Activated CD4-positive, alpha-beta T cell treated with anti-CD3 and anti-CD28 coated beads for 36 hours (primary cell): ENCODE measurements around the gene ZNF300. TPM values are rescaled to one million over a fixed set of nuclear protein-coding genes. Genes with fewer than 3 reads are reported as not detected.
"Not testable (repeated sequence)": the region's sequence is repeated elsewhere in the genome, so short reads cannot be mapped to it uniquely, and the experiment has no call there.

ENCODE experiments used
- ATAC-seq: fragments of 200-7000 bp; cut with Tn5 transposase; one replicate; pipeline ENCODE4 v1.10.0; 2021; ENCODE audit warnings: mild to moderate bottlenecking, moderate library complexity
- CTCF ChIA-PET: fragments of 350-600 bp; sonication (Branson Sonifier 250); formaldehyde crosslinking; loops from one replicate; lab custom pipeline; 2021; ENCODE audit warnings: antibody characterized with exemption; lab: Charles Lee
- POLR2A ChIA-PET: fragments of 350-600 bp; sonication (Branson Sonifier 250); formaldehyde crosslinking; loops from one replicate; lab custom pipeline; 2021; ENCODE audit warnings: antibody characterized with exemption, inconsistent platforms; lab: Charles Lee
- DNase-seq: peaks from one replicate; pipeline ENCODE4 v3.0.0-alpha.2; 2020
- H3K27ac Mint-ChIP-seq: one replicate; pipeline ENCODE4 v1.8.0; 2021; ENCODE audit warnings: mixed read lengths
- H3K27me3 Mint-ChIP-seq: one replicate; pipeline ENCODE4 v1.8.0; 2021; ENCODE audit warnings: mixed read lengths
- H3K36me3 Mint-ChIP-seq: one replicate; pipeline ENCODE4 v1.8.0; 2021; ENCODE audit warnings: low read depth, mixed read lengths
- H3K4me1 Mint-ChIP-seq: one replicate; pipeline ENCODE4 v1.8.0; 2021; ENCODE audit warnings: mixed read lengths
- H3K4me3 Mint-ChIP-seq: one replicate; pipeline ENCODE4 v1.8.0; 2021; ENCODE audit warnings: mild to moderate bottlenecking, moderate library complexity, mixed read lengths
- H3K9me3 Mint-ChIP-seq: one replicate; pipeline ENCODE4 v1.8.0; 2021; ENCODE audit warnings: low read depth, mixed read lengths
- intact Hi-C, 2 experiments: fragments of 100-400 bp; cut with DNase I in 1 of 2; cut with micrococcal nuclease in 1 of 2; formaldehyde crosslinking; loops; one replicate each; pipeline versions ENCODE4 v1.14.2 to v1.15.1; 2022 to 2024; cut with DNase I, micrococcal nuclease
- total RNA-seq, 2 experiments: library from RNA; stranded (reverse); gene quantifications; one replicate each; pipeline ENCODE4 v1.2.3, GENCODE V29; 2021

ZNF300 gene
- total RNA-seq, 2 experiments from 2014 or later: 2.4 TPM

DNA sequence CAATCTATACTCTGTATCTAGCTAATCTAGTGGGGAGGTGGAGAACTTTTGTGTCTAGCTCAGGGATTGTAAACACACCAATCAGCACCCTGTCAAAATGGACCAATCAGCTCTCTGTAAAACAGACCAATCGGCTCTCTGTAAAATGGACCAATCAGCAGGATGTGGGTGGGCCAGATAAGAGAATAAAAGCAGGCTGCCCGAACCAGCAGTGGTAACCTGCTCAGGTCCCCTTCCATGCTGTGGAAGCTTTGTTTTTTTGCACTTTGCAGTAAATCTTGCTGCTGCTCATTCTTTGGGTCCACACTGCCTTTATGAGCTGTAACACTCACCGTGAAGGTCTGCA lies 58.5 kb downstream of the ZNF300 start, which contains the start of gene IRGM:
IRGM (plus strand) TSS at position 214 of the 346 bp plus-strand sequence. CDS start 1,603 bp downstream, outside the sequence.
- not testable (repeated sequence) for H3K9me3 Mint-ChIP-seq, H3K36me3 Mint-ChIP-seq, DNase-seq, H3K27me3 Mint-ChIP-seq
- H3K4me1 Mint-ChIP-seq: peaks cover 22% of the 10 kb centered on the region
- ChIA-PET POLR2A (interaction anchor here (0.9 to 2.7 kb wide), 8 partner anchors 41 to 145 kb away, joined by 3 to 20 read pairs (median 8); partner anchors contain the start of genes DCTN4, RBM22, SMIM3 and ZNF300), CTCF (interaction anchor here (0.6 to 3.5 kb wide), 45 partner anchors 8 to 515 kb away, joined by 3 to 45 read pairs (median 4); partner anchors contain the start of genes DCTN4, RBM22, RPS14 and SMIM3)
- H3K4me3 Mint-ChIP-seq: peak within 1 kb of the TSS; percentile 67
- peak; percentile 11 for ATAC-seq
- intact Hi-C loops: loop anchor here (1.0 to 5.0 kb wide), 7 partner anchors 55 to 387 kb away; no protein-coding TSS in a partner anchor
- peak within 1 kb of the TSS; percentile 93 for H3K27ac Mint-ChIP-seq

DNA sequence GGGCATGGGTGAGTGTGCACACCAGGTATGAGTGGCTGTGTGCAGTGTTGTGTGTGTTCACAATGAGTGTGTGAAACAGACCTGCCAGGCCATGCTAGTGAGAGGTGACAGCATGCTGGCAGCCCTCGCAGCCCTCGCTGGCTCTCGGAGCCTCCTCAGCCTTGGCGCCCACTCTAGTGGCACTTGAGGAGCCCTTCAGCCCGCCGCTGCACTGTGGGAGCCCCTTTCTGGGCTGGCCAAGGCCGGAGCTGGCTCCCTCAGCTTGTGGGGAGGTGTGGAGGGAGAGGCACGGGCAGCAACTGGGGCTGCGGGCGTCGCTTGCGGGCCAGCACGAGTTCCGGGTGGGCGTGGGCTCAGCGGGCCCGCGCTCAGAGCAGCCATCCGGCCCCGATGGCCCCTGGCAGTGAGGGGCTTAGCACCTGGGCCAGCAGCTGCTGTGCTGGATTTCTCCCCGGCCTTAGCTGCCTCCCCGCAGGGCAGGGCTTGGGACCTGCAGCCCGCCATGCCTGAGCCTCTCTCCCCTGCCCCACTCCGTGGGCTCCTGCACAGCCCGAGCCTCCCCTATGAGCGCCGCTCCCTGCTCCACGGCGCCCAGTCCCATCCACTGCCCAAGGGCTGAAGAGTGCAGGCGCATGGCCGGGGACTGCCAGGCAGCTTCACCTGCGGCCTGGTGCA lies 59.5 kb downstream of the ZNF300 start:
- CTCF ChIA-PET: interaction anchor here (1.8 to 3.5 kb wide), 12 partner anchors 27 to 285 kb away, joined by 4 to 45 read pairs (median 15); partner anchors contain the start of genes RBM22 and SMIM3
- ATAC-seq, H3K4me3 Mint-ChIP-seq, H3K27ac Mint-ChIP-seq, DNase-seq, H3K9me3 Mint-ChIP-seq, H3K36me3 Mint-ChIP-seq, H3K27me3 Mint-ChIP-seq: not testable (repeated sequence)
- POLR2A ChIA-PET: interaction anchor here (0.9 to 2.7 kb wide), 5 partner anchors 40 to 144 kb away, joined by 3 to 20 read pairs (median 9); partner anchors contain the start of genes RBM22, SMIM3 and ZNF300
- intact Hi-C loops: loop anchor here (5.0 kb wide), 3 partner anchors 63 to 188 kb away; no protein-coding TSS in a partner anchor
- H3K4me1 Mint-ChIP-seq: peaks cover 20% of the 10 kb centered on the region

Other genes starting within 250 kb of the ZNF300 start
- under 1 TPM; 0.30 to 0.32 TPM for gene MYOZ3, start 243.7 kb downstream of the ZNF300 start, total RNA-seq
- 10 to 100 TPM; 59.9 to 61.8 TPM for gene RBM22, start 203.9 kb downstream of the ZNF300 start, total RNA-seq
- 10 to 100 TPM; 31.7 to 49.0 TPM for gene DCTN4, start 146.0 kb downstream of the ZNF300 start, total RNA-seq
- gene SMIM3, start 126.2 kb downstream of the ZNF300 start, total RNA-seq: 10 to 100 TPM; 16.8 to 16.9 TPM
- gene IRGM, start 58.5 kb downstream of the ZNF300 start, total RNA-seq: 1 to 10 TPM; 2.3 to 2.4 TPM
- gene GPX3, start 115.6 kb upstream of the ZNF300 start, total RNA-seq: not detected
- gene TNIP1, start 176.1 kb upstream of the ZNF300 start, total RNA-seq: 100 to 1,000 TPM; 351 to 408 TPM